GM19468 (cell line): ENCODE measurements around the gene PCCB.
A peak's percentile ranks its signal among the peaks of the same experiment; 100 is the strongest.
"Not testable (repeated sequence)": the region's sequence is repeated elsewhere in the genome, so short reads cannot be mapped to it uniquely, and the experiment has no call there.

Experiments used
- ATAC-seq: cut with Tn5 transposase; IDR thresholded peaks from one replicate; pipeline ENCODE4 v1.9.1; 2021; ENCODE audit warnings: mild to moderate bottlenecking, moderate library complexity, moderate number of reproducible peaks; ENCODE audit not compliant: unreplicated experiment; ENCODE audit errors: extremely low read depth

Gene PCCB

DNA sequence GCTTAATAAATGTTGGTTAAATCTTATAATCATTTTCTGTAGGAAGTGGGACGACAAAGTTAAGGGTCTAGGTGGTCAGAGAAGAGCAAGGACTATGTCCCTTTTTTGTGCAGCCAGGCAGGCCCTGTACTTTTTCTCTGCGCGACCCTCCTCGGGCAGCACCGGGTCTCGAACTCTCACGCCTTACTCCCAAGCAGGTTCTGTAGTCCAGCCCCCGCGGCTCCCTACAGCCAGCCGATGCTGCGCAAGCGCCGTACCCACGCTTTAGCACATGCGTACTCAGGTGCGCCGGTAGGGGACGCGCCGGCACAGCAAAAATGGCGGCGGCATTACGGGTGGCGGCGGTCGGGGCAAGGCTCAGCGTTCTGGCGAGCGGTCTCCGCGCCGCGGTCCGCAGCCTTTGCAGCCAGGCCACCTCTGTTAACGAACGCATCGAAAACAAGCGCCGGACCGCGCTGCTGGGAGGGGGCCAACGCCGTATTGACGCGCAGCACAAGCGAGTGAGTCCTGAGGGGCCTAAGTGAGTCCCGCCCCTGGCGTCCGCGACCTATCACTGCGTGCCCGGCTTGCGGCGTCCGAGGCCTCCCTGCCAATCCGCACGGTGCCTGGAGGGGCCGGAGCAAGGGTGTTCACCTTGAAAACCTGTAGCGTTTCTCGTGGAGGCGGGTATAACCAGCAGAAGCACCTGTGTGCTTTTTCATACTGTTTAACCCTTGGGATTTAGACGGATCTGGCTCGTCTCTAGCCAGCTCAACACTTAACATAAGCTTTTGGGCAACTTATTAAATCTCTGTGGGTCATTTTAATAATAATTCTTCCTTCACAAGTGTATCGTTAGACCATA is at the start of gene PCCB:
TSS of gene PCCB (plus strand) at position 282 of the 844 bp plus-strand sequence. CDS start at position 318, 36 bp downstream.
- peak; percentile 97 for ATAC-seq

DNA sequence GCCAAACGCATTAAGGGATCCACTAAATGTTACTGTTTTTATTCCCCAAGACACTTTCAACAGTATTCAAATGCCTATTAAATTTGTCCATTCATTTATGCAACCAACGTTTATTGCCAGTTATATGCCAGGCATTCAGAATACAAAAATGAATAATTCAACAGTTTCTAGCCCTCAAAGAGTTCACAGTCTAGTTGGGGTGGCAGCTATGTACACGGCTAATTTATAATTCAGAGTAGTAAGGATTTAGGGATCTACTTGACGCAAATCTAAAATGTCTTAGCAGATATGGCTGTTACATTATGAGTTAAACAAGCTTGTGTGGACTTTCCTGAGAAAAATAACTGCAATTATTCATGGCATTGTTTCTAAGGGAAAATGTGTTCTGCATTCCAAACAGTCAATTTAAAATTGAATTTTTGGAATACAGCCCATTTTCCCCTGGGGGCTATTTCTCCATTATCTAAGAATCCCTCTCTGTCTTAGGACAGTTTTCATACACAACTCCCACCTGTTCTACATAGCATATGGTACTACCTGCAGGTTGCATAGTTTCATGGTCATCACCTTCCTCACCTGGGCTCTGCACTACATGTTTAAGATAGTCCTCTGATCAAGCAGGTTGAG is 42.5 kb upstream of the PCCB start:
- no peak for ATAC-seq

- no peak for ATAC-seq
These were observed 40.2 kb upstream of the PCCB start for GRCh38 chr3:136209921-136210320.

- ATAC-seq, result no peak
These were observed 38.6 kb upstream of the PCCB start for GRCh38 chr3:136211547-136211946.

DNA sequence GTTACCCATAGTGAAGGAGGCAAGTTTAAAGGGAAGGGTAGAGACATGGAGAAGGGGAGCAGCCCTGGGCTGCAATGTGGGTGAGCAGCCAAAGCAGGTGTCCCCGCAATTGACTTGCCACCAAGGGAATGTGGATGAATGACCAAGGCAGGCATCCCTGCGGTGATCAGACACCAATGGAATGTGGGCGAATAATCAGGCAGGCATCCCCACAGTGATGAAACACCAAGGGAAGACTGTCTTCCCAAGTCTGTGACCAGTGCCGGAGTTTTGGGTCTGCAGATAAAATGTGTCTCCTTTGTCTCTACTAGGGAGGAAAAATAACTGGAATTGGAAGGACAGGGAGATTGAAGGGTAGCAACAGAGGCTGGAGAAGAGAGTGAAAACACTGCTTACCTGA is 27.4 kb upstream of the PCCB start:
- ATAC-seq, result not testable (repeated sequence)

GRCh38 chr3:136232413-136232812 is 17.7 kb upstream of the PCCB start:
- no peak for ATAC-seq

GRCh38 chr3:136235545-136235944 is 14.6 kb upstream of the PCCB start:
- ATAC-seq, result no peak

GRCh38 chr3:136236109-136236508 is 14.0 kb upstream of the PCCB start:
- ATAC-seq, result no peak

GRCh38 chr3:136237103-136237502 is 13.0 kb upstream of the PCCB start:
- no peak for ATAC-seq

GRCh38 chr3:136237961-136238649 is 12.0 kb upstream of the PCCB start:
- ATAC-seq, result no peak

DNA sequence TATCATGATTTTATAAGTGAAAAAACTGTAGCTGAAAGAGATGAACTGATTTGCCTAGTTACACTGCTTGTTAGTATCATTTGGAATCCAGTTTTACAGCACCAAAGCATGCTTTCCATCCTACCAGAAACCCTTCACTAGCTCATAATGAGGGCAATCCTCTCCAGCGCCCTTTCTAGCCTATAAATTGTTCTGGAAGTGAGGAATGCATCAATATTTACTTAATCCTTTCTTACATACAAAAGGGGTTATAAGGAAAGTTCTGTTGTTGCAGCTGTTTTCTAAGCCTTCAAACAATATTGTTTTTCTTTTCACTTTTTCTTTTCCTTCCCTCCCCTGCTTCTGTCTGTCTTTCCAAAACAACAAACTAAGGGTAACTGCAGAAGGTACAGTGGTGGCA is 11.0 kb upstream of the PCCB start:
- ATAC-seq, result no peak

DNA sequence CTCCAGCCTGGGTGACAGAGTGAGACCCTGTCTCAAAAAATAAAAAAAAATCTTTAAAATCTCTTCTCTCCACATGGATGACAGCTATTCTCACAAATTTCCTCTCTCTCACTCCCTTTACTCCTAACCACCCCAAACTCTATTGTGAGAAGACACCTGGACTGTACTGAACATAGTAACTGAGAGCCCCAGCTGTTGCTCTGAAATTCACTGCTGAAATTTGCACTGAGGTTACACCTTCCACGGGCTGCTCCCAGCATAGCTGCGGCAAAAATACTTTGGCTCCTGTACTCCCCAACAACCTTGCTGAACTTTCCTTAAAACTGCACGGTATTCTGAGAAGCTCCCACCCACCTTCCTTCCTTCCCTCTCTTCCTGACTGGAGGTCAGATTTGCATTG is 4.4 kb upstream of the PCCB start:
- ATAC-seq, result no peak

- no peak for ATAC-seq
These were observed 2.7 kb upstream of the PCCB start for GRCh38 chr3:136247436-136247835.

GRCh38 chr3:136247855-136248590 is 2.1 kb upstream of the PCCB start:
- no peak for ATAC-seq

DNA sequence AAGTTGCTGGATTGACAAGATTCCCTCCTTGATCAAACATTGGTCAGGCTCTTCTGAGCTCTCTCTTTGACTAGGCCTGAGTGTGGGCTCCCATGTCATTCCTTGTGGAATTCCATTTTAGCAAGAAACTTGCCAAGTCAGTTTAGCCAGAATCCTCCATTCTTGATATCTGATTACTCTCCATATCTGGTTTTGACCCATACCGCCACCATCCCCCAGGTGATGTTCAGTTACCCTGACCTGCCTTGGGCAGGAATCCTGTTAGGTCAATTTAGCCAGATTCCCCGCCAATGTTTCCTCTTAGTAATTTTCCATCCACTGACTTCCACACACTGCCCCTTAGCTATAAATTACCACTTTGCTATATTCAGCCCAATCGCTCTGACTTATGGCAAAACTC is 1.0 kb upstream of the PCCB start:
- ATAC-seq, result no peak

GRCh38 chr3:136249593-136249992 is 547 bp upstream of the PCCB start:
- no peak for ATAC-seq

- no peak for ATAC-seq
These were observed 842 bp downstream of the PCCB start for GRCh38 chr3:136250903-136251460.

- ATAC-seq, result no peak
These were observed 1.4 kb downstream of the PCCB start for GRCh38 chr3:136251511-136251910.

- no peak for ATAC-seq
These were observed 5.7 kb downstream of the PCCB start for GRCh38 chr3:136255672-136256406.
